ENCODE data around the gene INPP5D.

The INPP5D gene

GRCh38 chr2:233023761-233024410, 36.3 kb upstream of the INPP5D start:
- no peak overlapping the region for H3K27ac ChIP-seq
- no peak for TF ChIP-seq CTCF (conservative IDR thresholded peaks at IDR 0.05)

- no peak overlapping the region for H3K27ac ChIP-seq
- no peak for TF ChIP-seq CTCF (conservative IDR thresholded peaks at IDR 0.05)
Observed at GRCh38 chr2:233025706-233026105, 34.4 kb upstream of the INPP5D start.

- no peak overlapping the region for H3K27ac ChIP-seq
- TF ChIP-seq CTCF (conservative IDR thresholded peaks at IDR 0.05) = no peak
Observed at GRCh38 chr2:233026198-233026813, 33.8 kb upstream of the INPP5D start.

GRCh38 chr2:233029321-233029720, 30.8 kb upstream of the INPP5D start:
- no peak overlapping the region for H3K27ac ChIP-seq
- TF ChIP-seq CTCF (conservative IDR thresholded peaks at IDR 0.05) = no peak

- H3K27ac ChIP-seq = no peak overlapping the region
- no peak for TF ChIP-seq CTCF (conservative IDR thresholded peaks at IDR 0.05)
Observed at GRCh38 chr2:233031556-233032500, 28.3 kb upstream of the INPP5D start.

- TF ChIP-seq CTCF (conservative IDR thresholded peaks at IDR 0.05) = no peak
- H3K27ac ChIP-seq = no peak within 1 kb of the TSS
Observed at GRCh38 chr2:233032551-233033320, 27.4 kb upstream of the INPP5D start, which contains the start of gene NEU2. Gene NEU2 (plus strand): TSS chr2:233032672. CDS start chr2:233032672, 0 bp downstream.
